Upper lobe of left lung (tissue), 4 donors: Measurements from ENCODE around the gene SCYL3.

ENCODE experiments used
- CTCF ChIP-seq, 6 experiments: fragments of 450-650 bp in 4 of 6; fragments of 200-600 bp in 2 of 6; sonication (generic) in 2 of 6; IDR thresholded peaks; one replicate each; pipeline ENCODE4 v1.5.1; 2016 to 2019; ENCODE audit warnings: antibody characterized with exemption in 6 of 6
- POLR2A ChIP-seq, 4 donors: fragments of 450-650 bp; IDR thresholded peaks; one replicate each; pipeline ENCODE4 v1.5.1; 2016 to 2017; ENCODE audit warnings: antibody characterized with exemption in 4 of 4, mild to moderate bottlenecking in 2 of 4
- POLR2AphosphoS5 ChIP-seq, 2 donors: sonication (generic); formaldehyde crosslinking; IDR thresholded peaks; one replicate each; pipeline ENCODE4 v1.5.1; 2017; ENCODE audit warnings: antibody characterized with exemption in 2 of 2

- TF ChIP-seq CTCF (IDR thresholded peaks at IDR 0.05) (no peak), POLR2AphosphoS5 (IDR thresholded peaks at IDR 0.05) (no peak), POLR2A (IDR thresholded peaks at IDR 0.05) (no peak)
Measured at GRCh38 chr1:169874229-169874628, 19.5 kb downstream of the SCYL3 start.
